OCI-LY7 (cell line): ENCODE results near the gene DTHD1.

ENCODE experiments used
- EZH2phosphoT487 ChIP-seq: fragments of 200-600 bp; sonication (generic); IDR thresholded peaks from 2 replicates; pipeline ENCODE4 v1.6.1; 2018; ENCODE audit warnings: low read depth, borderline replicate concordance, mild to moderate bottlenecking, mixed run types, antibody characterized with exemption, low read length, moderate library complexity, mixed read lengths
- TF ChIP-seq, protein P1 (sequence below): fragments of 200-600 bp; sonication (generic); conservative IDR thresholded peaks from 2 replicates; pipeline ENCODE4 v1.5.1; 2014; ENCODE audit warnings: mild to moderate bottlenecking, antibody characterized with exemption, low read length, moderate library complexity, mixed read lengths

DNA sequence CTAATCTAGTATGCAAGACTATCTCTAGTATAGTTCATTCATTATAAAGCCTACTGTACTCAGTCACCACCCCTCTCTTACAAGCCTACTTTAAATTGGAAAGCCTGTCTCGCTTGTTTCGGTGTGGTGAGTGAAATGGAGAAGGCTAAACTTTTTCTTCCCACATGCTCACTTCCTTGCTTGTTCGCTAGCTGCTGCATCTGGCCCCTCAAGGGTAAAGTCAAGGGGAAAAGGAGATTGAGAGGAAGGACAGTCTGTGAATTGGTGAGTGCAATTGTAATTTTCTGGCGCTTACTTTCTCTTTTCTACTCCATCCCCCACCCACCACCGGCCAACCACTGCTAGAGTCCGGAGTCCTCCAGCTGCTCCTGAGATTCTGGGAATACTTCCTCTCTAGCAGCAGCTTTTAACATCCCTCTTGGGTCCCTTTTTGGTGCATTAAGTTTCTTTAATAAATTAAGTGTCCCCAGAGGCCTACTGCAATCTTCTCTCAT lies 25.0 kb upstream of the DTHD1 start:
- TF ChIP-seq, protein P1, sequence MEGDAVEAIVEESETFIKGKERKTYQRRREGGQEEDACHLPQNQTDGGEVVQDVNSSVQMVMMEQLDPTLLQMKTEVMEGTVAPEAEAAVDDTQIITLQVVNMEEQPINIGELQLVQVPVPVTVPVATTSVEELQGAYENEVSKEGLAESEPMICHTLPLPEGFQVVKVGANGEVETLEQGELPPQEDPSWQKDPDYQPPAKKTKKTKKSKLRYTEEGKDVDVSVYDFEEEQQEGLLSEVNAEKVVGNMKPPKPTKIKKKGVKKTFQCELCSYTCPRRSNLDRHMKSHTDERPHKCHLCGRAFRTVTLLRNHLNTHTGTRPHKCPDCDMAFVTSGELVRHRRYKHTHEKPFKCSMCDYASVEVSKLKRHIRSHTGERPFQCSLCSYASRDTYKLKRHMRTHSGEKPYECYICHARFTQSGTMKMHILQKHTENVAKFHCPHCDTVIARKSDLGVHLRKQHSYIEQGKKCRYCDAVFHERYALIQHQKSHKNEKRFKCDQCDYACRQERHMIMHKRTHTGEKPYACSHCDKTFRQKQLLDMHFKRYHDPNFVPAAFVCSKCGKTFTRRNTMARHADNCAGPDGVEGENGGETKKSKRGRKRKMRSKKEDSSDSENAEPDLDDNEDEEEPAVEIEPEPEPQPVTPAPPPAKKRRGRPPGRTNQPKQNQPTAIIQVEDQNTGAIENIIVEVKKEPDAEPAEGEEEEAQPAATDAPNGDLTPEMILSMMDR = no peak
- no peak for TF ChIP-seq EZH2phosphoT487
